ENCODE measurements around the gene PCBP3.

PCBP3 gene

DNA sequence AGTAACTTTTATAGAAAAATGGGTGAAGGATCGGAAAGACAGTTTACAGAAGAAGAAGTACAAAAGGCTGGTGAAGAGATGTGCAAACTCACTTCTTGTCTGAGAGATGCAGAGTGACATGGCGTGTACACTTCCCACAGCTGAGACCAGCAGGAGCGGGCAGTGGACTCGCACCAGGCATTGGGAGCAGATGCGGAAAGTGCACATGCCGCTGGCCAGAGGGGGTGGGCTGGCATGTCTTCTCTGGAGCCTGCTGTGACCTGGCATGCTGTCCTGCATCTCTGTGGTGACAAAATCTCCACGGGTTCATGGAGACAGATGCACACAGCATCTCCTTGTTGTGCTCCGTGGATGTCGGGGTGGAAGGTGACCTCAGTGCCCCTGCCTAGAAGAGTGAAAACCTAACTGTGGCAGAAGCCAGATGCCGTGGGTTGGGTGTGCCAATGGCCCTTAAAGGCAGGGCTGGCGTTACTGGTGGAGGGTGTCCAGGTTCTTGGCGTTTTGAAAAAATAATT lies 209.4 kb downstream of the PCBP3 start:
- TF ChIP-seq ZFX (IDR thresholded peaks at IDR 0.05) (no peak), CTCF (conservative IDR thresholded peaks at IDR 0.05) (no peak)
- no peak overlapping the region for H3K27ac ChIP-seq

- TF ChIP-seq ZFX (IDR thresholded peaks at IDR 0.05) = no peak
- no peak for TF ChIP-seq CTCF (conservative IDR thresholded peaks at IDR 0.05)
- no peak overlapping the region for H3K27ac ChIP-seq
Measured at GRCh38 chr21:45853703-45854342, 210.3 kb downstream of the PCBP3 start.

- TF ChIP-seq CTCF (conservative IDR thresholded peaks at IDR 0.05) (no peak), ZFX (IDR thresholded peaks at IDR 0.05) (no peak)
- H3K27ac ChIP-seq = no peak overlapping the region
Measured at GRCh38 chr21:45854690-45855247, 211.2 kb downstream of the PCBP3 start.

GRCh38 chr21:45855248-45855811 lies 211.8 kb downstream of the PCBP3 start:
- no peak overlapping the region for H3K27ac ChIP-seq
- no peak for TF ChIP-seq CTCF (conservative IDR thresholded peaks at IDR 0.05)
- no peak for TF ChIP-seq ZFX (IDR thresholded peaks at IDR 0.05)

- TF ChIP-seq CTCF (conservative IDR thresholded peaks at IDR 0.05) = no peak
- TF ChIP-seq ZFX (IDR thresholded peaks at IDR 0.05) = no peak
- no peak overlapping the region for H3K27ac ChIP-seq
Measured at GRCh38 chr21:45856442-45856841, 212.9 kb downstream of the PCBP3 start.

DNA sequence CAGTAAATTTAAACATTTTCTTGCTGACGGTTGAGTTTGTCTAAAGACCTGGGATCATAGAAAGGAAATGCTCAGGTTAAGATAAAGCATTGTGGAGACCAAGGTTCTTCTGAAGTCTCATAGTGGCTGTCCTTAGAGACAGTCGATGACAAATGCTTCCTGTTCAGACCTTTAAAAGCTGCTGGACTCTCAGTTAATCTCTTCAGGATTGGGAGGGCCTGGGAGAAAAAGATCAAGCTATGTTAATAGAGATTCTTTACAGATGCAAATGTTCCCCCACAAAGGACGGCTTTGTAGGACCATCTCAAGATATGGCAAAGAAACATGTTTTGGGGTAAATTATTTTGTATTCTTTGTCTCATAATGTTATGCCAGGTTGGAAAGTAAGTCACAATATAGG lies 213.4 kb downstream of the PCBP3 start:
- TF ChIP-seq ZFX (IDR thresholded peaks at IDR 0.05) (no peak), CTCF (conservative IDR thresholded peaks at IDR 0.05) (no peak)

DNA sequence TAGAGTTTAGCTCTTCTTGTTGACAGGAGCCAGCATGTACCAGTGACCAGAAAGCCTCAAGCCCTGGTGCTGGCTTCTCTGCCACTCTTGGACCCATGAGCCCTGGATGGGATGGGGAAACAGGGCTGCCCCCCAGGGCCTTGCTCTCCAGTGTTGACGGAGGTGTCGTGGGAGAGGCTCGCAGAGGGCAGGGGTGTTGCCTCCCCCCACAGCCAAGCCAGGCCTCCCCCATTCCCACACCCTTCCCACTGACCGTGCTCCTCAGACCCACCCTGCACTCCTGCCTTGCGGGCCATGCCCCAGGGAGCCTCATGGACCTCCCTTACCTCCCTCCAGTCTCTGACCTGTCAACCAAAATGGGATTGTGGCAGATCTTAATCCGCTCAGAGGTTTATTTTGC lies 214.2 kb downstream of the PCBP3 start:
- no peak overlapping the region for H3K27ac ChIP-seq
- TF ChIP-seq CTCF (conservative IDR thresholded peaks at IDR 0.05) (no peak), ZFX (IDR thresholded peaks at IDR 0.05) (no peak)

More for the DNA sequence above, 213.4 kb downstream of the PCBP3 start:
- H3K27ac ChIP-seq = no peak overlapping the region

All from C4-2B (cell line).